Measurements from ENCODE around the gene PAH.

GRCh38 chr12:102962532-102962931 lies 45.5 kb upstream of the PAH start:
- TF ChIP-seq POLR2A (IDR thresholded peaks at IDR 0.05; ENCODE audit: low read depth, low read length), result no peak
- no peak for TF ChIP-seq POLR2AphosphoS5 (IDR thresholded peaks at IDR 0.05; ENCODE audit: low read depth, low read length)
- no peak for TF ChIP-seq SPI1 (IDR thresholded peaks at IDR 0.05; ENCODE audit: low read depth, low read length)
- TF ChIP-seq TAF1 (IDR thresholded peaks at IDR 0.05; ENCODE audit: low read depth, low read length), result no peak
- TF ChIP-seq POU2F2 (IDR thresholded peaks at IDR 0.05; ENCODE audit: low read depth, low read length), result no peak

All from GM12891 (cell line).